Liver (tissue), 9 donors: ENCODE results near the gene RAB12. TPM values are rescaled to one million over a fixed set of nuclear protein-coding genes. Genes with fewer than 3 reads are reported as not detected.

Source experiments
- DNase-seq: peaks from one replicate; pipeline ENCODE4 v3.0.0-alpha.2; 2017; ENCODE audit warnings: low spot score
- H3K27ac ChIP-seq, 2 donors: one replicate each; pipeline ENCODE4 v1.7.0; 2013; ENCODE audit warnings: inconsistent platforms in 2 of 2, low read length in 2 of 2, control low read depth in 1 of 2, low read depth in 1 of 2, mild to moderate bottlenecking in 1 of 2
- H3K27me3 ChIP-seq, 4 donors: one replicate each; pipeline versions ENCODE4 v1.6.1 to v1.7.0; 2013; ENCODE audit warnings: low read length in 3 of 4, inconsistent platforms in 1 of 4, mild to moderate bottlenecking in 1 of 4, moderate library complexity in 1 of 4; ENCODE audit not compliant: control insufficient read depth in 4 of 4, insufficient read depth in 4 of 4
- H3K36me3 ChIP-seq, 4 donors: one replicate each; pipeline versions ENCODE4 v1.6.1 to v1.7.0; 2013; ENCODE audit warnings: low read length in 3 of 4, mild to moderate bottlenecking in 3 of 4, low read depth in 1 of 4, moderate library complexity in 1 of 4; ENCODE audit not compliant: control insufficient read depth in 4 of 4, insufficient read depth in 3 of 4
- H3K4me1 ChIP-seq, 4 donors: one replicate each; pipeline versions ENCODE4 v1.6.1 to v1.7.0; 2013; ENCODE audit warnings: low read length in 3 of 4, mild to moderate bottlenecking in 3 of 4, moderate library complexity in 1 of 4; ENCODE audit not compliant: control insufficient read depth in 4 of 4, insufficient read depth in 4 of 4
- H3K4me3 ChIP-seq, 3 donors: one replicate each; pipeline versions ENCODE4 v1.6.1 to v1.7.0; 2013; ENCODE audit warnings: low read length in 3 of 3, control low read depth in 1 of 3, low read depth in 1 of 3, mild to moderate bottlenecking in 1 of 3
- H3K9ac ChIP-seq, 2 donors: one replicate each; pipeline ENCODE4 v1.7.0; 2013; ENCODE audit warnings: low read length in 2 of 2, mild to moderate bottlenecking in 2 of 2, moderate library complexity in 2 of 2, control low read depth in 1 of 2, low read depth in 1 of 2
- H3K9me3 ChIP-seq, 4 donors: one replicate each; pipeline versions ENCODE4 v1.6.1 to v1.7.0; 2013; ENCODE audit warnings: low read length in 3 of 4; ENCODE audit not compliant: control insufficient read depth in 4 of 4
- EGR1 ChIP-seq, 2 donors: IDR thresholded peaks; 2 replicates each; pipeline ENCODE4 v1.6.1; 2016 to 2018; ENCODE audit warnings: antibody characterized with exemption in 2 of 2, low read depth in 2 of 2
- FOXA1 ChIP-seq: IDR thresholded peaks from 2 replicates; pipeline ENCODE4 v1.6.1; 2016; ENCODE audit warnings: antibody characterized with exemption
- FOXA2 ChIP-seq: IDR thresholded peaks from 2 replicates; pipeline ENCODE4 v1.6.1; 2016; ENCODE audit warnings: antibody characterized with exemption
- GABPA ChIP-seq, 2 donors: IDR thresholded peaks in 1 of 2; conservative IDR thresholded peaks in 1 of 2; 2 replicates each; pipeline ENCODE4 v1.6.1; 2016; ENCODE audit warnings: antibody characterized with exemption in 2 of 2, mild to moderate bottlenecking in 1 of 2, moderate library complexity in 1 of 2
- HNF4A ChIP-seq, 2 donors: conservative IDR thresholded peaks; 2 replicates each; pipeline ENCODE4 v1.6.1; 2016; ENCODE audit warnings: antibody characterized with exemption in 2 of 2, mild to moderate bottlenecking in 2 of 2
- HNF4G ChIP-seq: IDR thresholded peaks from 2 replicates; pipeline ENCODE4 v1.6.1; 2016; ENCODE audit warnings: antibody characterized with exemption
- JUND ChIP-seq, 2 donors: IDR thresholded peaks; 2 replicates each; pipeline ENCODE4 v1.6.1; 2016; ENCODE audit warnings: antibody characterized with exemption in 2 of 2
- MAX ChIP-seq: IDR thresholded peaks from 2 replicates; pipeline ENCODE4 v1.6.1; 2016; ENCODE audit warnings: antibody characterized with exemption
- NR2F2 ChIP-seq: IDR thresholded peaks from 2 replicates; pipeline ENCODE4 v1.6.1; 2016; ENCODE audit warnings: antibody characterized with exemption
- RAD21 ChIP-seq, 2 donors: IDR thresholded peaks; 2 replicates each; pipeline ENCODE4 v1.6.1; 2016; ENCODE audit warnings: antibody characterized with exemption in 2 of 2, mild to moderate bottlenecking in 2 of 2
- RXRA ChIP-seq, 2 donors: IDR thresholded peaks; 2 replicates each; pipeline ENCODE4 v1.6.1; 2017 to 2018; ENCODE audit warnings: antibody characterized with exemption in 2 of 2, mild to moderate bottlenecking in 1 of 2
- SP1 ChIP-seq: IDR thresholded peaks from 2 replicates; pipeline ENCODE4 v1.6.1; 2018; ENCODE audit warnings: antibody characterized with exemption, mild to moderate bottlenecking
- TAF1 ChIP-seq: conservative IDR thresholded peaks from 2 replicates; pipeline ENCODE4 v1.6.1; 2016; ENCODE audit warnings: antibody characterized with exemption, mild to moderate bottlenecking
- YY1 ChIP-seq: IDR thresholded peaks from 2 replicates; pipeline ENCODE4 v1.6.1; 2016; ENCODE audit warnings: antibody characterized with exemption, mild to moderate bottlenecking
- ZBTB33 ChIP-seq: IDR thresholded peaks from 2 replicates; pipeline ENCODE4 v1.6.1; 2016; ENCODE audit warnings: antibody characterized with exemption
- WGBS: extraction: QIAGEN DNeasy Blood & Tissue Kit; methylation state at CpG from one replicate; pipeline ENCODE4 v1.1.7; 2013; 5-methylcytosine and 5-hydroxymethylcytosine counted together
- polyA plus RNA-seq, 2 donors: library from polyadenylated mRNA; stranded (reverse) in 1 of 2; unstranded in 1 of 2; fragments of 200-250 nt in 1 of 2; fragments of >200 nt in 1 of 2; fragmentation: Nextera tagmentation in 1 of 2; extraction: Ambion mirVana in 1 of 2; gene quantifications; one replicate each; pipeline versions ENCODE4 v1.2.1 to v1.2.3, GENCODE V29; 2013 to 2015
- total RNA-seq, 2 donors: library from RNA; depleted of rRNA; stranded (reverse); fragments of >200 nt; gene quantifications; one replicate each; pipeline ENCODE4 v1.2.3, GENCODE V29; 2014
- TF ChIP-seq, protein P1 (sequence below): IDR thresholded peaks from 2 replicates; pipeline ENCODE4 v1.6.1; 2016; ENCODE audit warnings: antibody characterized with exemption, mild to moderate bottlenecking
- TF ChIP-seq, protein P2 (sequence below): fragments of 150-350 bp; IDR thresholded peaks from 2 replicates; pipeline ENCODE4 v1.5.1; 2017; ENCODE audit warnings: improper control_type of control experiment, low read depth, low read length; ENCODE audit not compliant: missing input control
- TF ChIP-seq, protein P3 (sequence below): IDR thresholded peaks from 2 replicates; pipeline ENCODE4 v1.6.1; 2016; ENCODE audit warnings: antibody characterized with exemption
- donor health status: healthy.
- donor health status: healthy.
- donor health status: healthy.
- donor health status: healthy.
- donor health status: healthy.

RAB12 gene
- total and polyA plus RNA-seq, 4 donors = 5.0 to 25.9 (median 14.9) TPM

GRCh38 chr18:8675057-8675456, 65.8 kb downstream of the RAB12 start:
- no peaks in the 10 kb centered on the region for H3K9me3 ChIP-seq
- no peak overlapping the region for H3K27ac ChIP-seq
- 83% methylated on average over 4 of the region's 4 CpGs for WGBS

GRCh38 chr18:8681196-8681595, 72.0 kb downstream of the RAB12 start:
- no peak overlapping the region for H3K4me3 ChIP-seq
- 94% methylated on average over 4 of the region's 4 CpGs for WGBS
- H3K9ac ChIP-seq = no peak overlapping the region
- H3K27ac ChIP-seq = no peak overlapping the region
- no peaks in the 10 kb centered on the region for H3K27me3 ChIP-seq
- H3K9me3 ChIP-seq = no peaks in the 10 kb centered on the region
- TF ChIP-seq HNF4G = no peak
- no peak for TF ChIP-seq HNF4A (conservative IDR thresholded peaks at IDR 0.05)
- no peak for TF ChIP-seq NR2F2
- TF ChIP-seq MAX = no peak
- TF ChIP-seq RAD21 (IDR thresholded peaks at IDR 0.05) = no peak
- TF ChIP-seq, protein P1, sequence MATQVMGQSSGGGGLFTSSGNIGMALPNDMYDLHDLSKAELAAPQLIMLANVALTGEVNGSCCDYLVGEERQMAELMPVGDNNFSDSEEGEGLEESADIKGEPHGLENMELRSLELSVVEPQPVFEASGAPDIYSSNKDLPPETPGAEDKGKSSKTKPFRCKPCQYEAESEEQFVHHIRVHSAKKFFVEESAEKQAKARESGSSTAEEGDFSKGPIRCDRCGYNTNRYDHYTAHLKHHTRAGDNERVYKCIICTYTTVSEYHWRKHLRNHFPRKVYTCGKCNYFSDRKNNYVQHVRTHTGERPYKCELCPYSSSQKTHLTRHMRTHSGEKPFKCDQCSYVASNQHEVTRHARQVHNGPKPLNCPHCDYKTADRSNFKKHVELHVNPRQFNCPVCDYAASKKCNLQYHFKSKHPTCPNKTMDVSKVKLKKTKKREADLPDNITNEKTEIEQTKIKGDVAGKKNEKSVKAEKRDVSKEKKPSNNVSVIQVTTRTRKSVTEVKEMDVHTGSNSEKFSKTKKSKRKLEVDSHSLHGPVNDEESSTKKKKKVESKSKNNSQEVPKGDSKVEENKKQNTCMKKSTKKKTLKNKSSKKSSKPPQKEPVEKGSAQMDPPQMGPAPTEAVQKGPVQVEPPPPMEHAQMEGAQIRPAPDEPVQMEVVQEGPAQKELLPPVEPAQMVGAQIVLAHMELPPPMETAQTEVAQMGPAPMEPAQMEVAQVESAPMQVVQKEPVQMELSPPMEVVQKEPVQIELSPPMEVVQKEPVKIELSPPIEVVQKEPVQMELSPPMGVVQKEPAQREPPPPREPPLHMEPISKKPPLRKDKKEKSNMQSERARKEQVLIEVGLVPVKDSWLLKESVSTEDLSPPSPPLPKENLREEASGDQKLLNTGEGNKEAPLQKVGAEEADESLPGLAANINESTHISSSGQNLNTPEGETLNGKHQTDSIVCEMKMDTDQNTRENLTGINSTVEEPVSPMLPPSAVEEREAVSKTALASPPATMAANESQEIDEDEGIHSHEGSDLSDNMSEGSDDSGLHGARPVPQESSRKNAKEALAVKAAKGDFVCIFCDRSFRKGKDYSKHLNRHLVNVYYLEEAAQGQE = no peak
- TF ChIP-seq TAF1 = no peak
- no peak for TF ChIP-seq YY1
- TF ChIP-seq RXRA (IDR thresholded peaks at IDR 0.05) = no peak
- TF ChIP-seq, protein P2, sequence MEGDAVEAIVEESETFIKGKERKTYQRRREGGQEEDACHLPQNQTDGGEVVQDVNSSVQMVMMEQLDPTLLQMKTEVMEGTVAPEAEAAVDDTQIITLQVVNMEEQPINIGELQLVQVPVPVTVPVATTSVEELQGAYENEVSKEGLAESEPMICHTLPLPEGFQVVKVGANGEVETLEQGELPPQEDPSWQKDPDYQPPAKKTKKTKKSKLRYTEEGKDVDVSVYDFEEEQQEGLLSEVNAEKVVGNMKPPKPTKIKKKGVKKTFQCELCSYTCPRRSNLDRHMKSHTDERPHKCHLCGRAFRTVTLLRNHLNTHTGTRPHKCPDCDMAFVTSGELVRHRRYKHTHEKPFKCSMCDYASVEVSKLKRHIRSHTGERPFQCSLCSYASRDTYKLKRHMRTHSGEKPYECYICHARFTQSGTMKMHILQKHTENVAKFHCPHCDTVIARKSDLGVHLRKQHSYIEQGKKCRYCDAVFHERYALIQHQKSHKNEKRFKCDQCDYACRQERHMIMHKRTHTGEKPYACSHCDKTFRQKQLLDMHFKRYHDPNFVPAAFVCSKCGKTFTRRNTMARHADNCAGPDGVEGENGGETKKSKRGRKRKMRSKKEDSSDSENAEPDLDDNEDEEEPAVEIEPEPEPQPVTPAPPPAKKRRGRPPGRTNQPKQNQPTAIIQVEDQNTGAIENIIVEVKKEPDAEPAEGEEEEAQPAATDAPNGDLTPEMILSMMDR = no peak
- no peak for TF ChIP-seq FOXA2
- TF ChIP-seq EGR1 (IDR thresholded peaks at IDR 0.05; ENCODE audit: low read depth in 2 of 2) = no peak
- no peak for TF ChIP-seq FOXA1
- no peak for TF ChIP-seq JUND (IDR thresholded peaks at IDR 0.05)
- no peak for TF ChIP-seq SP1
- no peak for TF ChIP-seq GABPA (IDR thresholded peaks at IDR 0.05 in 1 of 2, conservative IDR thresholded peaks at IDR 0.05 in 1 of 2)
- TF ChIP-seq, protein P3, sequence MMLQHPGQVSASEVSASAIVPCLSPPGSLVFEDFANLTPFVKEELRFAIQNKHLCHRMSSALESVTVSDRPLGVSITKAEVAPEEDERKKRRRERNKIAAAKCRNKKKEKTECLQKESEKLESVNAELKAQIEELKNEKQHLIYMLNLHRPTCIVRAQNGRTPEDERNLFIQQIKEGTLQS = no peak
- TF ChIP-seq ZBTB33 = no peak
- peak; percentile 29 for DNase-seq
- no peaks in the 10 kb centered on the region for H3K36me3 ChIP-seq
- H3K4me1 ChIP-seq = no peaks in the 10 kb centered on the region

More at GRCh38 chr18:8675057-8675456, 65.8 kb downstream of the RAB12 start:
- no peaks in the 10 kb centered on the region for H3K4me1 ChIP-seq
- DNase-seq = no peak
- no peak overlapping the region for H3K4me3 ChIP-seq
- H3K27me3 ChIP-seq = no peaks in the 10 kb centered on the region
- TF ChIP-seq, protein P2 = no peak
- no peaks in the 10 kb centered on the region for H3K36me3 ChIP-seq
- no peak overlapping the region for H3K9ac ChIP-seq
